DND-41 (cell line): ENCODE data around the gene SEPTIN5.

Source experiments
- CTCF ChIP-seq: IDR thresholded peaks from 2 replicates; pipeline ENCODE4 v1.5.1; 2012; ENCODE audit warnings: borderline replicate concordance, low read length, moderate library complexity, mild to moderate bottlenecking; ENCODE audit not compliant: poor library complexity, severe bottlenecking; ENCODE audit errors: extremely low read depth
- EZH2 ChIP-seq: IDR thresholded peaks from 3 replicates; pipeline ENCODE4 v1.6.1; 2012; ENCODE audit warnings: borderline replicate concordance, low read depth, mild to moderate bottlenecking, moderate library complexity, low read length, inconsistent platforms; ENCODE audit not compliant: severe bottlenecking

GRCh38 chr22:19678949-19679521, 35.3 kb upstream of the SEPTIN5 start:
- TF ChIP-seq CTCF (no peak), EZH2 (no peak)
